GM12878 (cell line): ENCODE measurements around the gene NPW. TPM values are rescaled to one million over a fixed set of nuclear protein-coding genes. Genes with fewer than 3 reads are reported as not detected.

Experiments used
- BCL11A ChIP-seq: IDR thresholded peaks from 2 replicates; pipeline ENCODE4 v1.6.1; 2011; ENCODE audit warnings: low read depth, low read length
- CREM ChIP-seq: IDR thresholded peaks from 2 replicates; pipeline ENCODE4 v1.6.1; 2014; ENCODE audit warnings: antibody characterized with exemption, low read depth
- CTCF ChIP-seq, 3 experiments: IDR thresholded peaks in 2 of 3; conservative IDR thresholded peaks in 1 of 3; 2 replicates each; pipeline ENCODE4 v1.5.1; 2011; ENCODE audit warnings: low read depth in 3 of 3, low read length in 3 of 3, mild to moderate bottlenecking in 3 of 3, control low read depth in 2 of 3, moderate library complexity in 2 of 3, inconsistent platforms in 1 of 3, mixed read lengths in 1 of 3; ENCODE audit not compliant: control insufficient read depth in 2 of 3, insufficient read depth in 1 of 3; ENCODE audit errors: extremely low read depth in 1 of 3
- ELK1 ChIP-seq: IDR thresholded peaks from 2 replicates; pipeline ENCODE4 v1.6.1; 2012; ENCODE audit warnings: low read depth, low read length, improper control_type of control experiment
- GABPA ChIP-seq: IDR thresholded peaks from 2 replicates; pipeline ENCODE4 v1.6.1; 2014; ENCODE audit warnings: antibody characterized with exemption, low read depth, mild to moderate bottlenecking, inconsistent platforms
- RAD51 ChIP-seq: fragments of 450-650 bp; IDR thresholded peaks from 2 replicates; pipeline ENCODE4 v1.6.1; 2016; ENCODE audit warnings: moderate library complexity, mild to moderate bottlenecking, inconsistent platforms
- RB1 ChIP-seq: fragments of 450-650 bp; formaldehyde crosslinking; IDR thresholded peaks from 2 replicates; pipeline ENCODE4 v1.6.1; 2017; ENCODE audit warnings: mild to moderate bottlenecking, borderline replicate concordance
- TBL1XR1 ChIP-seq: IDR thresholded peaks from 2 replicates; pipeline ENCODE4 v1.6.1; 2012; ENCODE audit warnings: low read depth, low read length, improper control_type of control experiment
- polyA plus RNA-seq, 11 experiments: library from polyadenylated mRNA; depleted of rRNA in 4 of 11; unstranded in 6 of 11; stranded (reverse) in 5 of 11; fragments of >200 nt; fragmentation: Nextera tagmentation in 4 of 11; fragmentation: Illumina TruSeq in 1 of 11; extraction: Ambion mirVana in 4 of 11; extraction: Trizol in 1 of 11; gene quantifications; 1 replicate in 1 of 11; 2 replicates in 10 of 11; pipeline versions ENCODE4 v1.2.1 to v1.2.3, GENCODE V29; 2011 to 2016; ENCODE audit warnings: inconsistent platforms in 2 of 11, missing spikeins in 2 of 11, low read depth in 1 of 11
- total RNA-seq, 4 experiments: library from RNA; depleted of rRNA in 3 of 4; stranded (reverse); fragments of >200 nt in 3 of 4; fragmentation: Illumina TruSeq in 1 of 4; extraction: Trizol in 1 of 4; gene quantifications; 2 replicates each; pipeline versions ENCODE4 v1.2.1 to v1.2.3, GENCODE V29; 2013 to 2021
- TF ChIP-seq, protein P1 (sequence below): IDR thresholded peaks from 2 replicates; pipeline ENCODE4 v1.6.1; 2012; ENCODE audit warnings: improper control_type of control experiment, low read depth, low read length; ENCODE audit not compliant: insufficient replicate concordance
- TF ChIP-seq, protein P2 (sequence below): fragments of 450-650 bp; formaldehyde crosslinking; IDR thresholded peaks from 2 replicates; pipeline ENCODE4 v1.5.0; 2022; ENCODE audit warnings: mild to moderate bottlenecking, missing genetic modification characterization

The NPW gene
- total and polyA plus RNA-seq, 10 of the 15 experiments (the other 5 are each of a cell fraction or from before 2014, with no cell fraction given), result 0.23 to 2.5 (median 0.98) TPM; not detected in 4

- TF ChIP-seq, protein P1, sequence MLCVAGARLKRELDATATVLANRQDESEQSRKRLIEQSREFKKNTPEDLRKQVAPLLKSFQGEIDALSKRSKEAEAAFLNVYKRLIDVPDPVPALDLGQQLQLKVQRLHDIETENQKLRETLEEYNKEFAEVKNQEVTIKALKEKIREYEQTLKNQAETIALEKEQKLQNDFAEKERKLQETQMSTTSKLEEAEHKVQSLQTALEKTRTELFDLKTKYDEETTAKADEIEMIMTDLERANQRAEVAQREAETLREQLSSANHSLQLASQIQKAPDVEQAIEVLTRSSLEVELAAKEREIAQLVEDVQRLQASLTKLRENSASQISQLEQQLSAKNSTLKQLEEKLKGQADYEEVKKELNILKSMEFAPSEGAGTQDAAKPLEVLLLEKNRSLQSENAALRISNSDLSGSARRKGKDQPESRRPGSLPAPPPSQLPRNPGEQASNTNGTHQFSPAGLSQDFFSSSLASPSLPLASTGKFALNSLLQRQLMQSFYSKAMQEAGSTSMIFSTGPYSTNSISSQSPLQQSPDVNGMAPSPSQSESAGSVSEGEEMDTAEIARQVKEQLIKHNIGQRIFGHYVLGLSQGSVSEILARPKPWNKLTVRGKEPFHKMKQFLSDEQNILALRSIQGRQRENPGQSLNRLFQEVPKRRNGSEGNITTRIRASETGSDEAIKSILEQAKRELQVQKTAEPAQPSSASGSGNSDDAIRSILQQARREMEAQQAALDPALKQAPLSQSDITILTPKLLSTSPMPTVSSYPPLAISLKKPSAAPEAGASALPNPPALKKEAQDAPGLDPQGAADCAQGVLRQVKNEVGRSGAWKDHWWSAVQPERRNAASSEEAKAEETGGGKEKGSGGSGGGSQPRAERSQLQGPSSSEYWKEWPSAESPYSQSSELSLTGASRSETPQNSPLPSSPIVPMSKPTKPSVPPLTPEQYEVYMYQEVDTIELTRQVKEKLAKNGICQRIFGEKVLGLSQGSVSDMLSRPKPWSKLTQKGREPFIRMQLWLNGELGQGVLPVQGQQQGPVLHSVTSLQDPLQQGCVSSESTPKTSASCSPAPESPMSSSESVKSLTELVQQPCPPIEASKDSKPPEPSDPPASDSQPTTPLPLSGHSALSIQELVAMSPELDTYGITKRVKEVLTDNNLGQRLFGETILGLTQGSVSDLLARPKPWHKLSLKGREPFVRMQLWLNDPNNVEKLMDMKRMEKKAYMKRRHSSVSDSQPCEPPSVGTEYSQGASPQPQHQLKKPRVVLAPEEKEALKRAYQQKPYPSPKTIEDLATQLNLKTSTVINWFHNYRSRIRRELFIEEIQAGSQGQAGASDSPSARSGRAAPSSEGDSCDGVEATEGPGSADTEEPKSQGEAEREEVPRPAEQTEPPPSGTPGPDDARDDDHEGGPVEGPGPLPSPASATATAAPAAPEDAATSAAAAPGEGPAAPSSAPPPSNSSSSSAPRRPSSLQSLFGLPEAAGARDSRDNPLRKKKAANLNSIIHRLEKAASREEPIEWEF, result no peak
- TF ChIP-seq TBL1XR1 (no peak), CREM (no peak), RAD51 (no peak), GABPA (no peak), ELK1 (no peak), CTCF (IDR thresholded peaks at IDR 0.05 in 2 of 3, conservative IDR thresholded peaks at IDR 0.05 in 1 of 3; ENCODE audit: control insufficient read depth in 2 of 3, extremely low read depth in 1 of 3, insufficient read depth in 1 of 3, low read depth in 3 of 3, low read length in 3 of 3) (no peak), RB1 (no peak), BCL11A (no peak)
- TF ChIP-seq, protein P2, sequence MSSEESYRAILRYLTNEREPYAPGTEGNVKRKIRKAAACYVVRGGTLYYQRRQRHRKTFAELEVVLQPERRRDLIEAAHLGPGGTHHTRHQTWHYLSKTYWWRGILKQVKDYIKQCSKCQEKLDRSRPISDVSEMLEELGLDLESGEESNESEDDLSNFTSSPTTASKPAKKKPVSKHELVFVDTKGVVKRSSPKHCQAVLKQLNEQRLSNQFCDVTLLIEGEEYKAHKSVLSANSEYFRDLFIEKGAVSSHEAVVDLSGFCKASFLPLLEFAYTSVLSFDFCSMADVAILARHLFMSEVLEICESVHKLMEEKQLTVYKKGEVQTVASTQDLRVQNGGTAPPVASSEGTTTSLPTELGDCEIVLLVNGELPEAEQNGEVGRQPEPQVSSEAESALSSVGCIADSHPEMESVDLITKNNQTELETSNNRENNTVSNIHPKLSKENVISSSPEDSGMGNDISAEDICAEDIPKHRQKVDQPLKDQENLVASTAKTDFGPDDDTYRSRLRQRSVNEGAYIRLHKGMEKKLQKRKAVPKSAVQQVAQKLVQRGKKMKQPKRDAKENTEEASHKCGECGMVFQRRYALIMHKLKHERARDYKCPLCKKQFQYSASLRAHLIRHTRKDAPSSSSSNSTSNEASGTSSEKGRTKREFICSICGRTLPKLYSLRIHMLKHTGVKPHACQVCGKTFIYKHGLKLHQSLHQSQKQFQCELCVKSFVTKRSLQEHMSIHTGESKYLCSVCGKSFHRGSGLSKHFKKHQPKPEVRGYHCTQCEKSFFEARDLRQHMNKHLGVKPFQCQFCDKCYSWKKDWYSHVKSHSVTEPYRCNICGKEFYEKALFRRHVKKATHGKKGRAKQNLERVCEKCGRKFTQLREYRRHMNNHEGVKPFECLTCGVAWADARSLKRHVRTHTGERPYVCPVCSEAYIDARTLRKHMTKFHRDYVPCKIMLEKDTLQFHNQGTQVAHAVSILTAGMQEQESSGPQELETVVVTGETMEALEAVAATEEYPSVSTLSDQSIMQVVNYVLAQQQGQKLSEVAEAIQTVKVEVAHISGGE (CRISPR knock-in tag), result no peak
These were observed 19.0 kb downstream of the NPW start (continued) for GRCh38 chr16:2038382-2039231.
